Measurements from ENCODE around the gene LPP.

DNA sequence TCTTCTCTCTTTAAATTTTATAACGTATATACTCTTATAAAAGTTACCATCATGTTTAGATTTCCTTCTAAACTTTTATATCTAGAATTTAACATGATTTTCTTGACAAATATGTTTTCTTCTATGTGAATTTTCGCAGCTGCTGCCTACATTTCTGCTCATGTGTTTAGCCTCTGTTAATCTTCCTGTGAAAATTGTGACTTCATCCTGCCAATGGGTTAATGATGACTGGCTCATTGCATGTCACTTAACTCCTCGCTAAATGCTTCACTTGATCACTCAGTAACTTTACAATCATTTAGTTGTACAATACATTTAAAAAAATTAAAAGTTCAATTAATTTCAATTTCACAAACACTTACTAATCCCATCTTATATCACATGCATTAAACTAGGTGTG, 178.1 kb downstream of the LPP start:
- TF ChIP-seq ZNF138 (CRISPR knock-in tag; IDR thresholded peaks at IDR 0.05; ENCODE audit: low read depth) (no peak), HNRNPUL1 (IDR thresholded peaks at IDR 0.05; ENCODE audit: low read depth, low read length) (no peak), POLR2A (IDR thresholded peaks at IDR 0.05; ENCODE audit: insufficient read depth in 1 of 2, low read depth in 2 of 2, low read length in 2 of 2) (no peak), ESRRA (CRISPR knock-in tag; IDR thresholded peaks at IDR 0.05; ENCODE audit: low read depth) (no peak), POLR2AphosphoS5 (IDR thresholded peaks at IDR 0.05; ENCODE audit: low read depth, low read length) (no peak), ZNF224 (CRISPR knock-in tag; IDR thresholded peaks at IDR 0.05) (no peak), PHF8 (CRISPR knock-in tag; IDR thresholded peaks at IDR 0.05) (no peak), ZSCAN30 (CRISPR knock-in tag; IDR thresholded peaks at IDR 0.05) (no peak), ETV6 (CRISPR knock-in tag; conservative IDR thresholded peaks at IDR 0.05) (no peak)
- TF ChIP-seq, protein P1, sequence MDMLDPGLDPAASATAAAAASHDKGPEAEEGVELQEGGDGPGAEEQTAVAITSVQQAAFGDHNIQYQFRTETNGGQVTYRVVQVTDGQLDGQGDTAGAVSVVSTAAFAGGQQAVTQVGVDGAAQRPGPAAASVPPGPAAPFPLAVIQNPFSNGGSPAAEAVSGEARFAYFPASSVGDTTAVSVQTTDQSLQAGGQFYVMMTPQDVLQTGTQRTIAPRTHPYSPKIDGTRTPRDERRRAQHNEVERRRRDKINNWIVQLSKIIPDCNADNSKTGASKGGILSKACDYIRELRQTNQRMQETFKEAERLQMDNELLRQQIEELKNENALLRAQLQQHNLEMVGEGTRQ (IDR thresholded peaks at IDR 0.05; ENCODE audit: low read depth, low read length): no peak
- TF ChIP-seq, protein P1 (CRISPR knock-in tag; IDR thresholded peaks at IDR 0.05; ENCODE audit: borderline replicate concordance): no peak
- TF ChIP-seq, protein P2, sequence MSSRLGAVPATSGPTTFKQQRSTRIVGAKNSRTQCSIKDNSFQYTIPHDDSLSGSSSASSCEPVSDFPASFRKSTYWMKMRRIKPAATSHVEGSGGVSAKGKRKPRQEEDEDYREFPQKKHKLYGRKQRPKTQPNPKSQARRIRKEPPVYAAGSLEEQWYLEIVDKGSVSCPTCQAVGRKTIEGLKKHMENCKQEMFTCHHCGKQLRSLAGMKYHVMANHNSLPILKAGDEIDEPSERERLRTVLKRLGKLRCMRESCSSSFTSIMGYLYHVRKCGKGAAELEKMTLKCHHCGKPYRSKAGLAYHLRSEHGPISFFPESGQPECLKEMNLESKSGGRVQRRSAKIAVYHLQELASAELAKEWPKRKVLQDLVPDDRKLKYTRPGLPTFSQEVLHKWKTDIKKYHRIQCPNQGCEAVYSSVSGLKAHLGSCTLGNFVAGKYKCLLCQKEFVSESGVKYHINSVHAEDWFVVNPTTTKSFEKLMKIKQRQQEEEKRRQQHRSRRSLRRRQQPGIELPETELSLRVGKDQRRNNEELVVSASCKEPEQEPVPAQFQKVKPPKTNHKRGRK (CRISPR knock-in tag; IDR thresholded peaks at IDR 0.05): no peak
- TF ChIP-seq, protein P3, sequence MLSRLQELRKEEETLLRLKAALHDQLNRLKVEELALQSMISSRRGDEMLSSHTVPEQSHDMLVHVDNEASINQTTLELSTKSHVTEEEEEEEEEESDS (CRISPR knock-in tag; IDR thresholded peaks at IDR 0.05; ENCODE audit: borderline replicate concordance): no peak
